Spleen (tissue), 11 donors: ENCODE data around the gene TCF19. TPM values are rescaled to one million over a fixed set of nuclear protein-coding genes. Genes with fewer than 3 reads are reported as not detected.

Experiments
- DNase-seq: peaks from one replicate; pipeline ENCODE4 v3.0.0-alpha.2; 2020
- H3K27ac ChIP-seq, 8 donors: fragments of 200-600 bp; sonication (generic) in 7 of 8; 1 replicate in 4 of 8; 2 replicates in 4 of 8; pipeline versions ENCODE4 v1.5.0 to v1.8.0; 2016 to 2021; ENCODE audit warnings: inconsistent platforms in 4 of 8, mild to moderate bottlenecking in 4 of 8, moderate library complexity in 1 of 8
- H3K27me3 ChIP-seq, 7 donors: fragments of 200-600 bp; sonication (generic) in 6 of 7; replicated peaks in 1 of 7; 1 replicate in 4 of 7; 2 replicates in 3 of 7; pipeline versions ENCODE4 v1.5.0 to v1.8.0; 2016 to 2021; ENCODE audit warnings: inconsistent platforms in 3 of 7, mild to moderate bottlenecking in 1 of 7
- H3K36me3 ChIP-seq, 6 donors: fragments of 200-600 bp; sonication (generic) in 5 of 6; 1 replicate in 4 of 6; 2 replicates in 2 of 6; pipeline versions ENCODE4 v1.5.0 to v1.8.0; 2016 to 2021; ENCODE audit warnings: inconsistent platforms in 2 of 6
- H3K4me1 ChIP-seq, 6 donors: fragments of 200-600 bp; sonication (generic) in 5 of 6; 1 replicate in 3 of 6; 2 replicates in 3 of 6; pipeline versions ENCODE4 v1.5.0 to v1.8.0; 2016 to 2021; ENCODE audit warnings: inconsistent platforms in 3 of 6
- H3K4me3 ChIP-seq, 8 donors: fragments of 200-600 bp; sonication (generic) in 7 of 8; 1 replicate in 4 of 8; 2 replicates in 4 of 8; pipeline versions ENCODE4 v1.5.0 to v1.8.0; 2016 to 2021; ENCODE audit warnings: inconsistent platforms in 4 of 8, mild to moderate bottlenecking in 4 of 8, moderate library complexity in 2 of 8
- H3K9me3 ChIP-seq, 8 donors: fragments of 200-600 bp; sonication (generic) in 7 of 8; 1 replicate in 4 of 8; 2 replicates in 4 of 8; pipeline versions ENCODE4 v1.5.0 to v1.8.0; 2016 to 2021; ENCODE audit warnings: inconsistent platforms in 4 of 8
- CTCF ChIP-seq, 11 experiments: fragments of 200-600 bp in 7 of 11; fragments of 450-650 bp in 4 of 11; sonication (generic) in 4 of 11; IDR thresholded peaks in 8 of 11; conservative IDR thresholded peaks in 3 of 11; 1 replicate in 7 of 11; 2 replicates in 4 of 11; pipeline versions ENCODE4 v1.4.0 to v1.8.0; 2016 to 2021; ENCODE audit warnings: antibody characterized with exemption in 11 of 11, inconsistent platforms in 4 of 11, mild to moderate bottlenecking in 1 of 11
- POLR2A ChIP-seq, 3 donors: fragments of 450-650 bp; IDR thresholded peaks; one replicate each; pipeline ENCODE4 v1.5.1; 2017; ENCODE audit warnings: antibody characterized with exemption in 3 of 3, mild to moderate bottlenecking in 1 of 3
- POLR2AphosphoS5 ChIP-seq, 3 donors: sonication (generic); formaldehyde crosslinking; IDR thresholded peaks; one replicate each; pipeline ENCODE4 v1.5.1; 2017; ENCODE audit warnings: antibody characterized with exemption in 3 of 3
- WGBS, 5 donors: extraction: QIAGEN DNeasy Blood & Tissue Kit in 3 of 5; methylation state at CpG; one replicate each; pipeline versions ENCODE4 v1.1.5 to v1.1.7; 2013 to 2018; 5-methylcytosine and 5-hydroxymethylcytosine counted together
- intact Hi-C: fragments of 100-400 bp; cut with DNase I; formaldehyde crosslinking; loops from one replicate; pipeline ENCODE4 v1.15.0; 2023; ENCODE audit warnings: low total_unique reads
- polyA plus RNA-seq, 3 donors: library from polyadenylated mRNA; stranded (reverse); fragments of 200-250 nt; gene quantifications; one replicate each; pipeline ENCODE4 v1.2.1, GENCODE V29; 2013
- total RNA-seq, 7 donors: library from RNA; depleted of rRNA in 3 of 7; stranded (reverse); fragments of >200 nt in 3 of 7; fragmentation: NEBNext Ultra II Directional in 4 of 7; extraction: Animal tissue kit (Norgen Biotek cat#: 25700) in 4 of 7; gene quantifications; one replicate each; pipeline versions ENCODE4 v1.1.0 to v1.2.1, GENCODE V29; 2016 to 2021
- donor health status: healthy with polysubstance abuse.
- donor health status: DM: no; HTN: no; CAD: no; lungs with moderate emphysema.
- donor health status: DM: no; HTN: no; CAD: no.
- donor health status: Bipolar disorder and iron deficiency.
- donor health status: healthy.
- donor health status: DM: no; HTN: no; CAD: no.
- donor health status: DM: yes; HTN: yes; CAD: no.

TCF19 gene
- total and polyA plus RNA-seq, 10 donors = 6.2 to 12.6 (median 9.3) TPM

GRCh38 chr6:31144970-31145340 lies 13.4 kb upstream of the TCF19 start:
- DNase-seq = no peak
- Histone ChIP-seq H3K4me3 (no peak overlapping the region), H3K9me3 (no peaks in the 10 kb centered on the region), H3K27ac (no peak overlapping the region), H3K36me3 (peaks cover 0 to 66% (median 16%) of the 10 kb centered on the region in 6 donors), H3K27me3 (no peaks in the 10 kb centered on the region), H3K4me1 (peaks cover 0 to 12% (median 0%) of the 10 kb centered on the region in 6 donors)
- intact Hi-C loops = no loop called here
- TF ChIP-seq POLR2A (IDR thresholded peaks at IDR 0.05) (no peak), POLR2AphosphoS5 (IDR thresholded peaks at IDR 0.05) (no peak), CTCF (IDR thresholded peaks at IDR 0.05 in 8 of 11, conservative IDR thresholded peaks at IDR 0.05 in 3 of 11) (no peak)
- 75 to 85% (median 83%) methylated on average over 10 to 11 of the region's 11 CpGs for WGBS, 5 donors

GRCh38 chr6:31145386-31145785 lies 13.0 kb upstream of the TCF19 start:
- no peak for TF ChIP-seq POLR2AphosphoS5 (IDR thresholded peaks at IDR 0.05)
- TF ChIP-seq CTCF (IDR thresholded peaks at IDR 0.05 in 8 of 11, conservative IDR thresholded peaks at IDR 0.05 in 3 of 11) = no peak
- no peak for TF ChIP-seq POLR2A (IDR thresholded peaks at IDR 0.05)
- WGBS, 5 donors = 93 to 96% (median 95%) methylated on average over 10 of the region's 10 CpGs
- Histone ChIP-seq H3K36me3 (peaks cover 0 to 70% (median 20%) of the 10 kb centered on the region in 6 donors), H3K27me3 (no peaks in the 10 kb centered on the region), H3K4me3 (no peak overlapping the region), H3K4me1 (peaks cover 0 to 12% (median 0%) of the 10 kb centered on the region in 6 donors), H3K9me3 (no peaks in the 10 kb centered on the region), H3K27ac (no peak overlapping the region)
- no peak for DNase-seq
- intact Hi-C loops = no loop called here

- TF ChIP-seq CTCF (IDR thresholded peaks at IDR 0.05 in 8 of 11, conservative IDR thresholded peaks at IDR 0.05 in 3 of 11) (no peak), POLR2A (IDR thresholded peaks at IDR 0.05) (no peak), POLR2AphosphoS5 (IDR thresholded peaks at IDR 0.05) (no peak)
These were observed 8.5 kb upstream of the TCF19 start for GRCh38 chr6:31149827-31150447.

GRCh38 chr6:31152781-31153180 lies 5.6 kb upstream of the TCF19 start:
- no peak for DNase-seq
- no peak overlapping the region for H3K27ac ChIP-seq
- H3K27me3 ChIP-seq = no peaks in the 10 kb centered on the region
- H3K4me3 ChIP-seq = no peak overlapping the region
- TF ChIP-seq POLR2AphosphoS5 (IDR thresholded peaks at IDR 0.05) (no peak), CTCF (IDR thresholded peaks at IDR 0.05 in 8 of 11, conservative IDR thresholded peaks at IDR 0.05 in 3 of 11) (no peak), POLR2A (IDR thresholded peaks at IDR 0.05) (no peak)
- peaks cover 0 to 70% (median 21%) of the 10 kb centered on the region in 6 donors for H3K36me3 ChIP-seq
- intact Hi-C loops = no loop called here
- H3K4me1 ChIP-seq = peaks cover 4 to 19% (median 9%) of the 10 kb centered on the region in 6 donors
- H3K9me3 ChIP-seq = no peaks in the 10 kb centered on the region
- WGBS, 5 donors = 88 to 97% (median 95%) methylated on average over 7 of the region's 7 CpGs

More at GRCh38 chr6:31149827-31150447, 8.5 kb upstream of the TCF19 start:
- H3K27ac ChIP-seq = no peak overlapping the region
- peaks cover 0 to 75% (median 23%) of the 10 kb centered on the region in 6 donors for H3K36me3 ChIP-seq
- no peak for DNase-seq
- H3K4me1 ChIP-seq = peaks cover 0 to 5% (median 0%) of the 10 kb centered on the region in 6 donors
- no peaks in the 10 kb centered on the region for H3K9me3 ChIP-seq
- intact Hi-C loops = no loop called here
- no peak overlapping the region for H3K4me3 ChIP-seq
- WGBS, 5 donors = 89 to 96% (median 92%) methylated on average over 5 to 6 of the region's 6 CpGs
- H3K27me3 ChIP-seq = no peaks in the 10 kb centered on the region
